MV-4-11 (cell line): ENCODE results near the gene IL17RD.

Source experiments
- DNase-seq: peaks from one replicate; lab custom pipeline; 2025; lab: John Stamatoyannopoulos, UW

IL17RD gene

GRCh38 chr3:57158813-57159738, 6.1 kb downstream of the IL17RD start:
- DNase-seq = peak; percentile 77

GRCh38 chr3:57158325-57158724, 6.8 kb downstream of the IL17RD start:
- DNase-seq = no peak

GRCh38 chr3:57157545-57157944, 7.6 kb downstream of the IL17RD start:
- no peak for DNase-seq

- DNase-seq = no peak
These were observed 9.9 kb downstream of the IL17RD start for GRCh38 chr3:57155310-57155643.

- DNase-seq = no peak
These were observed 10.5 kb downstream of the IL17RD start for GRCh38 chr3:57154470-57155309.

- DNase-seq = no peak
These were observed 12.7 kb downstream of the IL17RD start for GRCh38 chr3:57152151-57153143.

- no peak for DNase-seq
These were observed 13.4 kb downstream of the IL17RD start for GRCh38 chr3:57151749-57152148.

GRCh38 chr3:57151021-57151449, 14.1 kb downstream of the IL17RD start:
- DNase-seq = no peak

GRCh38 chr3:57150113-57150581, 15.0 kb downstream of the IL17RD start:
- DNase-seq = no peak

- DNase-seq = no peak
These were observed 18.1 kb downstream of the IL17RD start for GRCh38 chr3:57147071-57147470.

GRCh38 chr3:57145852-57146251, 19.3 kb downstream of the IL17RD start:
- DNase-seq = no peak

GRCh38 chr3:57144952-57145351, 20.2 kb downstream of the IL17RD start:
- no peak for DNase-seq

GRCh38 chr3:57143886-57144459, 21.2 kb downstream of the IL17RD start:
- DNase-seq = no peak

- no peak for DNase-seq
These were observed 22.8 kb downstream of the IL17RD start for GRCh38 chr3:57142411-57142723.

- no peak for DNase-seq
These were observed 23.3 kb downstream of the IL17RD start for GRCh38 chr3:57141719-57142410.

- no peak for DNase-seq
These were observed 24.3 kb downstream of the IL17RD start for GRCh38 chr3:57140894-57141293.

GRCh38 chr3:57135964-57136719, 29.0 kb downstream of the IL17RD start:
- DNase-seq = no peak

- no peak for DNase-seq
These were observed 32.0 kb downstream of the IL17RD start for GRCh38 chr3:57133157-57133556.

GRCh38 chr3:57132674-57133073, 32.5 kb downstream of the IL17RD start:
- no peak for DNase-seq

- DNase-seq = no peak
These were observed 34.0 kb downstream of the IL17RD start for GRCh38 chr3:57131210-57131588.
